Measurements from ENCODE around the gene GSG1L.

GRCh38 chr16:27759301-27759871 lies 304.1 kb downstream of the GSG1L start:
- TF ChIP-seq CTCF (IDR thresholded peaks at IDR 0.05; ENCODE audit: insufficient read depth, low read length, poor library complexity, severe bottlenecking): no peak
- TF ChIP-seq EZH2phosphoT487 (conservative IDR thresholded peaks at IDR 0.05; ENCODE audit: low read length): no peak
